GM12878 (cell line): ENCODE results near the gene COL25A1. TPM values are rescaled to one million over a fixed set of nuclear protein-coding genes. Genes with fewer than 3 reads are reported as not detected.

Experiments used
- ATAC-seq: fragments of 200-7000 bp; cut with Tn5 transposase; 3 replicates; pipeline ENCODE4 v1.9.1; 2020; ENCODE audit warnings: mild to moderate bottlenecking, moderate library complexity
- BruUV-seq: library from RNA; stranded (reverse); fragments of 400-500 nt; replicated peaks from 2 replicates; lab custom pipeline; 2021; lab: Mats Ljungman, UMichigan
- CTCF ChIA-PET: fragments of 300-600 bp; sonication (Branson Sonifier 250); formaldehyde crosslinking; extraction: SDS; loops from one replicate; lab custom pipeline; 2021; ENCODE audit warnings: inconsistent platforms; lab: Yijun Ruan, JAX
- POLR2A ChIA-PET: fragments of 350-600 bp; formaldehyde crosslinking; extraction: SDS; loops from one replicate; lab custom pipeline; 2021; ENCODE audit warnings: inconsistent platforms; lab: Charles Lee
- RAD21 ChIA-PET: fragments of 300-600 bp; sonication (Branson Sonifier 250); formaldehyde crosslinking; loops from one replicate; lab custom pipeline; 2023; ENCODE audit warnings: antibody characterized with exemption; ENCODE audit not compliant: unreplicated experiment; lab: Charles Lee
- SMC1A ChIA-PET: fragments of 300-600 bp; sonication (Branson Sonifier 250); formaldehyde crosslinking; loops from one replicate; lab custom pipeline; 2023; ENCODE audit not compliant: unreplicated experiment, uncharacterized antibody; lab: Charles Lee
- DNase-seq: peaks from one replicate; pipeline ENCODE4 v3.0.0-alpha.2; 2011; ENCODE audit warnings: low read depth, low spot score
- FAIRE-seq: peaks from 3 replicates; lab custom pipeline; 2011; peaks lifted over from hg19 to GRCh38; lab: Jason Lieb, UNC
- H2AFZ ChIP-seq: 2 replicates; pipeline ENCODE4 v1.6.0; 2011; ENCODE audit warnings: low read depth, low read length, control low read depth; ENCODE audit not compliant: control insufficient read depth
- H3K27ac ChIP-seq: 2 replicates; pipeline ENCODE4 v1.5.1; 2011; ENCODE audit warnings: control low read depth; ENCODE audit not compliant: control insufficient read depth, insufficient read depth
- H3K27me3 ChIP-seq, 2 experiments: replicated peaks in 1 of 2; 2 replicates each; pipeline versions ENCODE4 v1.6.0 to v1.6.1; 2011; ENCODE audit warnings: low read length in 1 of 2; ENCODE audit not compliant: control insufficient read depth in 2 of 2, insufficient read depth in 2 of 2
- H3K36me3 ChIP-seq, 2 experiments: 2 replicates each; pipeline ENCODE4 v1.5.1; 2011; ENCODE audit warnings: low read length in 1 of 2; ENCODE audit not compliant: control insufficient read depth in 2 of 2, insufficient read depth in 2 of 2
- H3K4me1 ChIP-seq: 2 replicates; pipeline ENCODE4 v1.6.1; 2011; ENCODE audit warnings: mild to moderate bottlenecking, low read length, moderate library complexity, mixed read lengths; ENCODE audit not compliant: control insufficient read depth, insufficient read depth
- H3K4me2 ChIP-seq: 2 replicates; pipeline ENCODE4 v1.6.0; 2011; ENCODE audit warnings: control low read depth; ENCODE audit not compliant: control insufficient read depth, insufficient read depth
- H3K4me3 ChIP-seq: fragments of 200-600 bp; sonication (generic); 2 replicates; pipeline ENCODE4 v1.5.1; 2016
- H3K79me2 ChIP-seq: 2 replicates; pipeline ENCODE4 v1.6.0; 2011; ENCODE audit warnings: low read length; ENCODE audit not compliant: control insufficient read depth, insufficient read depth
- H3K9ac ChIP-seq: 2 replicates; pipeline ENCODE4 v1.8.0; 2011; ENCODE audit warnings: low read length, control low read depth, mixed read lengths; ENCODE audit not compliant: control insufficient read depth, insufficient read depth
- H3K9me3 ChIP-seq: replicated peaks from 3 replicates; pipeline ENCODE4 v1.5.1; 2011; ENCODE audit warnings: mild to moderate bottlenecking, low read length; ENCODE audit not compliant: control insufficient read depth, insufficient read depth
- H4K20me1 ChIP-seq: 2 replicates; pipeline ENCODE4 v1.6.0; 2011; ENCODE audit not compliant: control insufficient read depth, insufficient read depth
- BRCA1 ChIP-seq: IDR thresholded peaks from 2 replicates; pipeline ENCODE4 v1.6.1; 2011; ENCODE audit warnings: low read depth, low read length, improper control_type of control experiment
- CREM ChIP-seq: IDR thresholded peaks from 2 replicates; pipeline ENCODE4 v1.6.1; 2014; ENCODE audit warnings: antibody characterized with exemption, low read depth
- E4F1 ChIP-seq: fragments of 450-650 bp; IDR thresholded peaks from 2 replicates; pipeline ENCODE4 v1.6.1; 2018; ENCODE audit warnings: borderline replicate concordance, mild to moderate bottlenecking; ENCODE audit not compliant: partially characterized antibody
- EGR1 ChIP-seq, 2 experiments: IDR thresholded peaks; 1 replicate in 1 of 2; 2 replicates in 1 of 2; pipeline ENCODE4 v1.6.1; 2011 to 2012; ENCODE audit warnings: low read depth in 2 of 2, low read length in 2 of 2, borderline replicate concordance in 1 of 2, mild to moderate bottlenecking in 1 of 2, moderate library complexity in 1 of 2
- HDAC2 ChIP-seq: fragments of 200-600 bp; sonication (generic); IDR thresholded peaks from 2 replicates; pipeline ENCODE4 v1.6.1; 2017
- IKZF1 ChIP-seq: fragments of 450-650 bp; conservative IDR thresholded peaks from 2 replicates; pipeline ENCODE4 v1.6.1; 2017; ENCODE audit warnings: antibody characterized with exemption, mild to moderate bottlenecking
- NFXL1 ChIP-seq: fragments of 450-650 bp; IDR thresholded peaks from 2 replicates; pipeline ENCODE4 v1.6.1; 2017; ENCODE audit warnings: antibody characterized with exemption, mild to moderate bottlenecking, borderline replicate concordance
- NFYA ChIP-seq: IDR thresholded peaks from 2 replicates; pipeline ENCODE4 v1.6.1; 2011; ENCODE audit warnings: low read depth, mild to moderate bottlenecking, low read length, improper control_type of control experiment, borderline replicate concordance
- NR2C1 ChIP-seq: fragments of 450-650 bp; IDR thresholded peaks from 2 replicates; pipeline ENCODE4 v1.6.1; 2017; ENCODE audit warnings: antibody characterized with exemption, mild to moderate bottlenecking, moderate library complexity
- RBBP5 ChIP-seq: fragments of 200-600 bp; sonication (generic); conservative IDR thresholded peaks from 2 replicates; pipeline ENCODE4 v1.6.1; 2016
- SRF ChIP-seq, 2 experiments: IDR thresholded peaks; 2 replicates each; pipeline ENCODE4 v1.6.1; 2011; ENCODE audit warnings: low read depth in 2 of 2, low read length in 2 of 2, mild to moderate bottlenecking in 1 of 2, moderate library complexity in 1 of 2
- ZBTB33 ChIP-seq: fragments of 450-650 bp; IDR thresholded peaks from 2 replicates; pipeline ENCODE4 v1.6.1; 2017; ENCODE audit warnings: mild to moderate bottlenecking
- WGBS: methylation state at CpG from one replicate; pipeline ENCODE4 v1.1.6; 2016; ENCODE audit warnings: low lambda C conversion rate; ENCODE audit not compliant: insufficient replicate concordance, insufficient coverage; ENCODE audit errors: missing lambda C conversion rate; 5-methylcytosine and 5-hydroxymethylcytosine counted together
- in situ Hi-C: fragments of 300-500 bp; cut with MboI; formaldehyde crosslinking; loops from 9 replicates; pipeline ENCODE4 v1.14.3; 2018; ENCODE audit warnings: mixed read lengths
- intact Hi-C: fragments of 100-400 bp; cut with micrococcal nuclease; formaldehyde crosslinking; loops from one replicate; pipeline ENCODE4 v1.14.2; 2022; ENCODE audit not compliant: unreplicated experiment
- polyA plus RNA-seq, 11 experiments: library from polyadenylated mRNA; depleted of rRNA in 4 of 11; unstranded in 6 of 11; stranded (reverse) in 5 of 11; fragments of >200 nt; fragmentation: Nextera tagmentation in 4 of 11; fragmentation: Illumina TruSeq in 1 of 11; extraction: Ambion mirVana in 4 of 11; extraction: Trizol in 1 of 11; gene quantifications; 1 replicate in 1 of 11; 2 replicates in 10 of 11; pipeline versions ENCODE4 v1.2.1 to v1.2.3, GENCODE V29; 2011 to 2016; ENCODE audit warnings: inconsistent platforms in 2 of 11, missing spikeins in 2 of 11, low read depth in 1 of 11
- total RNA-seq, 4 experiments: library from RNA; depleted of rRNA in 3 of 4; stranded (reverse); fragments of >200 nt in 3 of 4; fragmentation: Illumina TruSeq in 1 of 4; extraction: Trizol in 1 of 4; gene quantifications; 2 replicates each; pipeline versions ENCODE4 v1.2.1 to v1.2.3, GENCODE V29; 2013 to 2021

Gene COL25A1
- total and polyA plus RNA-seq, 10 of the 15 experiments (the other 5 are each of a cell fraction or from before 2014, with no cell fraction given): 0.01 to 0.26 (median 0.12) TPM; not detected in 6

GRCh38 chr4:108889696-108890483 lies 412.6 kb downstream of the COL25A1 start:
- no peak for DNase-seq
- 21% methylated on average over 8 of the region's 8 CpGs for WGBS
- no TSS peak for BruUV-seq
- Histone ChIP-seq H3K4me1 (no peaks in the 10 kb centered on the region), H3K79me2 (no peaks in the 10 kb centered on the region), H3K4me3 (no peak overlapping the region), H3K27ac (no peak overlapping the region), H3K9ac (no peak overlapping the region), H4K20me1 (no peaks in the 10 kb centered on the region), H3K36me3 (no peaks in the 10 kb centered on the region), H3K9me3 (no peaks in the 10 kb centered on the region), H3K4me2 (no peak overlapping the region), H3K27me3 (0 out of 4 replicates have a peak, but pooled peaks cover 0 to 2% of the 10 kb centered on the region in 2 experiments), H2AFZ (no peak overlapping the region)
- in situ Hi-C loops (no loop called here), intact Hi-C loops (no loop called here)
- ChIA-PET SMC1A (interaction anchor here (1.7 kb wide), 1 partner anchor 404 kb away, joined by 4 read pairs; no protein-coding TSS in a partner anchor), CTCF (interaction anchor here (1.5 kb wide), 1 partner anchor 13 kb away, joined by 3 read pairs; no protein-coding TSS in a partner anchor), POLR2A (no interaction called here), RAD21 (interaction anchor here (1.1 kb wide), 1 partner anchor 409 kb away, joined by 3 read pairs; no protein-coding TSS in a partner anchor)
- FAIRE-seq: no peak
- ATAC-seq: no peak
- TF ChIP-seq CREM (no peak), RBBP5 (no peak), NFYA (no peak), NFXL1 (no peak), SRF (IDR thresholded peaks at IDR 0.05; ENCODE audit: low read depth in 2 of 2, low read length in 2 of 2) (no peak)
- TF ChIP-seq, all 136 proteins: peak for 0

GRCh38 chr4:108888769-108889168 lies 413.7 kb downstream of the COL25A1 start:
- no TSS peak for BruUV-seq
- 0% methylated on average over 1 of the region's 1 CpG for WGBS
- TF ChIP-seq BRCA1 (no peak), E4F1 (no peak), NR2C1 (no peak), IKZF1 (no peak), ZBTB33 (no peak), HDAC2 (no peak), EGR1 (IDR thresholded peaks at IDR 0.05; ENCODE audit: borderline replicate concordance in 1 of 2, low read depth in 2 of 2, low read length in 2 of 2) (no peak)

More at GRCh38 chr4:108888769-108889168, 413.7 kb downstream of the COL25A1 start:
- H3K9ac ChIP-seq: no peak overlapping the region
- H4K20me1 ChIP-seq: no peaks in the 10 kb centered on the region
- H3K79me2 ChIP-seq: no peaks in the 10 kb centered on the region
- no peak for DNase-seq
- no peak overlapping the region for H3K4me2 ChIP-seq
- H3K4me1 ChIP-seq: no peaks in the 10 kb centered on the region
- H3K27ac ChIP-seq: no peak overlapping the region
- SMC1A ChIA-PET: no interaction called here
- intact Hi-C loops: no loop called here
- no peaks in the 10 kb centered on the region for H3K9me3 ChIP-seq
- H3K36me3 ChIP-seq: no peaks in the 10 kb centered on the region
- CTCF ChIA-PET: no interaction called here
- no peak overlapping the region for H3K4me3 ChIP-seq
- RAD21 ChIA-PET: no interaction called here
- H3K27me3 ChIP-seq: 0 out of 4 replicates have a peak, but pooled peaks cover 0 to 2% of the 10 kb centered on the region in 2 experiments
- in situ Hi-C loops: no loop called here
- no peak overlapping the region for H2AFZ ChIP-seq
- no peak for FAIRE-seq
- POLR2A ChIA-PET: no interaction called here
- no peak for ATAC-seq
